NB4 (cell line): ENCODE data around the gene HNRNPDL.

Experiments
- DNase-seq: peaks from one replicate; pipeline ENCODE4 v3.0.0; 2010; ENCODE audit warnings: low read depth
- H3K4me3 ChIP-seq: one replicate; pipeline ENCODE4 v1.5.1; 2011; ENCODE audit warnings: mild to moderate bottlenecking, low read depth, low read length, moderate library complexity
- CTCF ChIP-seq: IDR thresholded peaks from one replicate; pipeline ENCODE4 v1.5.1; 2012; ENCODE audit warnings: low read depth, low read length
- MAX ChIP-seq: IDR thresholded peaks from 2 replicates; pipeline ENCODE4 v1.6.1; 2011; ENCODE audit warnings: low read depth, low read length
- MYC ChIP-seq: IDR thresholded peaks from 2 replicates; pipeline ENCODE4 v1.6.1; 2011; ENCODE audit warnings: low read depth, low read length
- POLR2A ChIP-seq: IDR thresholded peaks from 2 replicates; pipeline ENCODE4 v1.6.1; 2011; ENCODE audit warnings: mild to moderate bottlenecking; ENCODE audit not compliant: insufficient read length; ENCODE audit errors: extremely low read depth

HNRNPDL gene

DNA sequence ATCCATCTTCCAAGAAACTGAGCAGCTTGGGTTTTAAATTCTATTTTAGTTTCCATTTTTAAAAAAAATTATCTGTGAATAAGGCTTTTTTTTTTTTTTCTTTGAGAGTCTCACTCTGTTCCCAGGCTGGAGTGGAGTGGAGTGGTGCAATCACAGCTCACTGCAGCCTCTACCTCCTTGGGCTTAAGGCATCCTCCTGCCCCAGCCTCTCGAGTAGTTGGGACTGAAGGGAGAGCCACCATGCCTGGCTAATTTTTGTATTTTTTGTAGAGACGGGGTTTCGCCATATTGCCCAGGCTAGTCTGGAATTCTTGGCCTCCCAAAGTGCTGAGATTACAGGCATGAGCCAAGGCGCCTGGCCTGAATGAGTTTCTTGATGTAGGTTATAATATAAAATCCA, 1.6 kb upstream of the HNRNPDL start:
- TF ChIP-seq CTCF (no peak), MAX (no peak), MYC (no peak), POLR2A (no peak)
- H3K4me3 ChIP-seq, result peak overlapping the region; percentile 89
- no peak for DNase-seq

GRCh38 chr4:82430964-82431745, 893 bp upstream of the HNRNPDL start:
- DNase-seq, result peak; percentile 41
- TF ChIP-seq MYC, result no peak
- TF ChIP-seq CTCF, result no peak
- no peak for TF ChIP-seq POLR2A
- TF ChIP-seq MAX, result no peak
- H3K4me3 ChIP-seq, result peak overlapping the region; percentile 89

- H3K4me3 ChIP-seq, result peak overlapping the region; percentile 91
- DNase-seq, result no peak
- TF ChIP-seq POLR2A (no peak), MAX (no peak), MYC (no peak; the same call in 1 of the 2 replicates), CTCF (no peak)
Observed at GRCh38 chr4:82429728-82430192, 502 bp downstream of the HNRNPDL start.

DNA sequence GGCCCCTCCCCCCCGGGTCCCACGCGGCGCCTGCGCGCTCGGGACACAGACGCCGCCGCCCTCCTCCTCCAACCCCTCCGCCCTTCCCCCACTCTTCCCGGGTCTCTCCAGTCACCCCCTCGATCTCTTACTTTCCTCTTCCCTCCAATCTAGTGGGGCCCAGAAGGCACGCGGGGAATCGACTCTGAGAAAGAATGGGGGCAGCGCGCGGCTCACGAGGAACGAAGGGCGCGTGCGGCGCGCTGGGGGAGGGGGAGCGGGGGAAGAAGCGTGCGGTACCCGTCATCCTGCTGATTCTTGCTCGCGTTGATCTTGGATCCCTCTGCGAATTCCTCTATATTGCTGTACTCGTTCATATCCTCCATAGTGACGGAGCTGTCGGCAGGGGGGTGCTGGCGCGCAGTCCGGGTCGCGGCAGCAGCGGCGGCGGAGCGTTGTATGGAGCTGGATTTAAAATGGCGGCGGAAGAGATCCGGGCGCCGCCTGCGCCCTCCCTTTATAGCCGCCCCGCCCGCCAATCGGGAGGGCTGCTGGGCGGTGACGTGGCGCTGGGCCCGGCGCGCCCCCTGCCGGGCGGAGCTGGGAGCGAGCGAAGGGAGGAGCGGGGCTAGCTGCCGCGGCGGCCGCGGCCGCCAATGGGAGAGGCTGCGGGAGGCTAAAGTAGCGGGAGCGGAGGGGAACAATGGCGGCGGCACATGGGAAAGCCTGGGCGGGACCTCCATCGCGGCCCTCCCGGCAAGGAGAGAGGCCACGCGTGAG, 1.1 kb downstream of the HNRNPDL start:
- DNase-seq, result peak; percentile 92
- peak overlapping the region; percentile 91 for H3K4me3 ChIP-seq
- peak; percentile 87 for TF ChIP-seq POLR2A
- TF ChIP-seq MYC, result peak; percentile 93
- TF ChIP-seq MAX, result peak; percentile 69
- peak; percentile 53 for TF ChIP-seq CTCF

- TF ChIP-seq POLR2A (no peak), CTCF (no peak), MYC (no peak), MAX (no peak)
- peak overlapping the region; percentile 83 for H3K4me3 ChIP-seq
- no peak for DNase-seq
Observed at GRCh38 chr4:82428526-82428968, 1.7 kb downstream of the HNRNPDL start.
